Large intestine (tissue), 3 donors: ENCODE data around the gene NTN1. TPM values are rescaled to one million over a fixed set of nuclear protein-coding genes. Genes with fewer than 3 reads are reported as not detected.
A peak's percentile ranks its signal among the peaks of the same experiment; 100 is the strongest.

Source experiments
- DNase-seq, 2 donors: peaks; one replicate each; pipeline versions ENCODE4 v3.0.0 to v3.0.0-alpha.2; 2013
- H3K27ac ChIP-seq: one replicate; pipeline ENCODE4 v1.5.1; 2013; ENCODE audit warnings: low read length
- H3K27me3 ChIP-seq: 2 replicates; pipeline ENCODE4 v1.6.1; 2013; ENCODE audit warnings: low read length; ENCODE audit not compliant: control insufficient read depth, insufficient read depth
- H3K36me3 ChIP-seq: 2 replicates; pipeline ENCODE4 v1.6.1; 2013; ENCODE audit warnings: low read length; ENCODE audit not compliant: control insufficient read depth, insufficient read depth
- H3K4me1 ChIP-seq: one replicate; pipeline ENCODE4 v1.6.1; 2013; ENCODE audit warnings: low read length; ENCODE audit not compliant: control insufficient read depth, insufficient read depth
- H3K4me3 ChIP-seq: one replicate; pipeline ENCODE4 v1.5.1; 2013; ENCODE audit warnings: low read length
- H3K9me3 ChIP-seq: one replicate; pipeline ENCODE4 v1.6.1; 2013; ENCODE audit warnings: mild to moderate bottlenecking, low read depth, low read length, moderate library complexity; ENCODE audit not compliant: control insufficient read depth
- WGBS: methylation state at CpG from one replicate; pipeline ENCODE4 v1.1.5; 2013; ENCODE audit warnings: low lambda C conversion rate; ENCODE audit not compliant: insufficient coverage; 5-methylcytosine and 5-hydroxymethylcytosine counted together
- polyA plus RNA-seq: library from polyadenylated mRNA; unstranded; fragments of 120-200 nt; gene quantifications from one replicate; pipeline ENCODE4 v1.2.1, GENCODE V29; 2013

The NTN1 gene
- polyA plus RNA-seq, 1 donor = 11.3 TPM

GRCh38 chr17:9004961-9005285, 16.4 kb upstream of the NTN1 start:
- Histone ChIP-seq H3K27ac (no peak overlapping the region), H3K36me3 (no peaks in the 10 kb centered on the region), H3K27me3 (peaks cover 66% of the 10 kb centered on the region), H3K9me3 (peaks cover 7% of the 10 kb centered on the region), H3K4me3 (no peak overlapping the region), H3K4me1 (peaks cover 11% of the 10 kb centered on the region)
- WGBS = 87% methylated on average over 3 of the region's 6 CpGs
- DNase-seq = no peak

- Histone ChIP-seq H3K4me1 (peaks cover 11% of the 10 kb centered on the region), H3K27me3 (peaks cover 69% of the 10 kb centered on the region), H3K4me3 (no peak overlapping the region), H3K36me3 (no peaks in the 10 kb centered on the region), H3K27ac (no peak overlapping the region), H3K9me3 (peaks cover 7% of the 10 kb centered on the region)
- no peak for DNase-seq
- WGBS = no CpG with 5 or more reads among the region's 7 CpGs
Measured at GRCh38 chr17:9006175-9006767, 15.0 kb upstream of the NTN1 start.

DNA sequence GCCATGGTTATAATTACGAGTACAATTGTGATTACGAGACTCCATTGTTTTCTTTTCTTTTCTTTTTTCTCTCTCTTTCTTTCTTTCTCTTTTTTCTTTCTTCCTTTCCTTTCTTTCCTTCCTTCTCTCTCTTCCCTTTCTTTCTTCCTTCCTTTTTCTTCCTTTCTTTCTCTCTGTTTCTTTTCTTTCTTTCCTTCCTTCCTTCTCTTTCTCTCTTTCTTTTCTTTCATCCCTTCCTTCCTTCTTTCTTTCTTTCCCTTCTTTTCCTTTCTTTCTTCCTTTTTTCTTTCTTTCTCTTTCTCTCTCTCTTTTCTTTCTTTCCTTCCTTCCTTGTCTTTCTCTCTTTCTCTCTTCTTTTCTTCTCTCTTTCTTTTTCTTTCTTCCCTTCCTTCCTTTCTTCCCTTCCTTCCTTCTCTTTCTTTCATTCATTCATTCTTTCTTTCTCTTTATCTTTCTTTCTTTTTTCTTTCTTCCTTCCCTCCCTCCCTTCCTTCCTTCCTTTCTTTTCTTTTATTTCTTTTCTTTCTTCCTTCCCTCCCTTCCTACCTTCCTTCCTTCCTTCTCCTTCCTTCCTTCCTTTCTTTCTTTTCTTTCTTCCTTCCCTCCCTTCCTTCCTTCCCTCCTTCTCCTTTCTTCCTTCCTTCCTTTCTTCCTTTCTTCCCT, 14.1 kb upstream of the NTN1 start:
- peaks cover 7% of the 10 kb centered on the region for H3K9me3 ChIP-seq
- H3K36me3 ChIP-seq = no peaks in the 10 kb centered on the region
- peaks cover 62% of the 10 kb centered on the region for H3K27me3 ChIP-seq
- 100% methylated on average over 2 of the region's 2 CpGs for WGBS
- peaks cover 10% of the 10 kb centered on the region for H3K4me1 ChIP-seq
- H3K4me3 ChIP-seq = no peak overlapping the region
- no peak overlapping the region for H3K27ac ChIP-seq
- DNase-seq = no peak

- no peak for DNase-seq
- Histone ChIP-seq H3K36me3 (no peaks in the 10 kb centered on the region), H3K27ac (no peak overlapping the region), H3K9me3 (peaks cover 5% of the 10 kb centered on the region), H3K27me3 (peaks cover 48% of the 10 kb centered on the region), H3K4me3 (no peak overlapping the region), H3K4me1 (peaks cover 5% of the 10 kb centered on the region)
- WGBS = no CpG with 5 or more reads among the region's 4 CpGs
Measured at GRCh38 chr17:9009096-9009495, 12.2 kb upstream of the NTN1 start.

DNA sequence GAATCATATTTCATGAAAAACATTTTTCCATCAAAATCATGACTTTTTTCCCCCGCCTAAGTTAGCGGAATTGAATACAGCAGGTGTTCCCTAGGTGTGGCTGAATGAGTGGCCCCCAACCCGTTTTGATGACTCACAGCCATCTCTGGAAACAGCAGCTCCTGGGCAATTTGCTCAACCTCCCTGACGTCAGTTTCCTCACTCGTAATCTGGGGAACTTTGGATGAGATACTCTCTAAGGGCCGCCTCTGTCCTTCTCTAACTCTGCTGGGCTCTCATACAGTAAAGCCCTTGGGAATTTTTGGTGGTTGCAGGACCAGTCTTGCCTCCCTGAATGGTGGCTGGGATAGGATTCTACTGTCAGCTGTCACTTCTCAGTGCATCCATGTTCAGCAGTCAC, 11.6 kb upstream of the NTN1 start:
- Histone ChIP-seq H3K36me3 (no peaks in the 10 kb centered on the region), H3K9me3 (no peaks in the 10 kb centered on the region), H3K27ac (no peak overlapping the region), H3K4me1 (no peaks in the 10 kb centered on the region), H3K27me3 (peaks cover 42% of the 10 kb centered on the region), H3K4me3 (no peak overlapping the region)
- WGBS = no CpG with 5 or more reads among the region's 6 CpGs
- no peak for DNase-seq

GRCh38 chr17:9011001-9011400, 10.3 kb upstream of the NTN1 start:
- Histone ChIP-seq H3K4me1 (no peaks in the 10 kb centered on the region), H3K36me3 (no peaks in the 10 kb centered on the region), H3K27me3 (peaks cover 29% of the 10 kb centered on the region), H3K4me3 (no peak overlapping the region), H3K9me3 (no peaks in the 10 kb centered on the region), H3K27ac (no peak overlapping the region)
- no peak for DNase-seq
- WGBS = no CpG with 5 or more reads among the region's 7 CpGs

DNA sequence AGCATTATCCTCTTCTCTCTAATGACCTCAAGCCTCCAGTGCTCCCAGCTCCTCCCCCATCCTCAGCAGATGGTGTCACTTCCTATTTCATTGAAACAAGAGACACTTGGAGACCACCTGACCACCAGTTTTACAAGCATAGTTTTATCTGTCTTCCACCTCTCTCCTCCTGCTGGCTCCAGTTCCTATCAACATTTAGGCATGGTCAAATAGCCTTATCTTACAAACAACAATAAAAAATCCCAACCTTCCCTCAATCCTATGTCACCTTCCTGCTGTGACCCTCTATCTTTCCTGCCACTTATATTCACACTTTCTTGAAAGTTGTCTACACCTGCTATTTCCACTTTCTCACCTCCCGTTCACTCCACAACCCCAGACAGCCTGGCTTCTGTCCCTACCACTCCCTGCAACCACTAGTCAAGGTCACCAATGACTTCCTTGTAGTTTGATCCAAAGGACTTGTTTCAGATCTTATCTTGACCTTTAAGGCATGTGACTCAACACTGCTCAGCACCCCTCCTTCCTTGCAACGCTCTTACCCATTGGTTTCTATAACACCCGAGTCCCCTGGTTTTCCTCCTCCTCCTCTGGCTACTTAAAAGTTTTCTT, 4.3 kb upstream of the NTN1 start:
- WGBS = 11% methylated on average over 1 of the region's 3 CpGs
- peak overlapping the region; percentile 2 for H3K27ac ChIP-seq
- peak; percentile 72 to 86 for DNase-seq

GRCh38 chr17:9018726-9019125, 2.6 kb upstream of the NTN1 start:
- Histone ChIP-seq H3K27me3 (peaks cover 29% of the 10 kb centered on the region), H3K4me1 (peaks cover 23% of the 10 kb centered on the region), H3K9me3 (peaks cover 6% of the 10 kb centered on the region), H3K27ac (no peak overlapping the region), H3K4me3 (no peak overlapping the region), H3K36me3 (no peaks in the 10 kb centered on the region)
- 100% methylated on average over 1 of the region's 4 CpGs for WGBS
- DNase-seq = no peak

More for the DNA sequence above, 4.3 kb upstream of the NTN1 start:
- Histone ChIP-seq H3K27me3 (peaks cover 15% of the 10 kb centered on the region), H3K36me3 (no peaks in the 10 kb centered on the region), H3K4me1 (peaks cover 16% of the 10 kb centered on the region), H3K4me3 (no peak overlapping the region), H3K9me3 (no peaks in the 10 kb centered on the region)

DNA sequence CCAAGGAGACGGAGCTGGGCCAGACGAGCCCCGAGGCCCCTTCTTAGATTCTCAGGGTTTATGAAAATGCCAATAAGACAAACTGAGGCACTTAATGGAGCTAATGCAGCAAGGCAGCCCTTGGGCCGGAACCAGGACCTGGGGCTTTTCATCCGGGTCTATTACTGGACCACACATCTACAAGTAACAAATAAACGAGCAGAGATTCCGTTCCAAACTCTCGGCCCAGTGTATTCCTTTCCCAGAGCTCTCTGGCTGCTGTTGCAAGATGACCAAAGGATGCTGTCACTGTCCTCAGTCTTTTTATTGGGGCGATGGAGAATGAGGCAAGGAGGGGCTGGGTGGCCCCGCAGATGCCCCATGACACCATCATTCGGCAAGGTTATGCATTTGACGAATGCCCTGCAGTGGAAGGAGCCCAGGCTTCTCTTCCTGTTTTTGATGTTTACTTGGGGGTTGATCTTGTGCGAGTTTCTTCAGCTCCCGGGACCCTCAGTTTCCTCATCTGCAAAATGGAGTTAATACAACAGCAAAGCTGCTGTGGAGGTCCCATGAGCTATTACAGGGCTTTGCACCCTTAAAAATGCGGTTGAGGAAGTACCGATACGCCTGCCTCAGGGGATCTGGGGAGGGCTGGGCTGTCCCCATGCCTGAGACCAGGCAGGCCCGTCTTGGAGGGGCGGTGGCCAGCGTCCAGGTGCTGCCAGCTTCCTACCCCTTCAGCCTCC, 1.1 kb upstream of the NTN1 start:
- DNase-seq = peak in 1 of 2 donors; percentile 18
- Histone ChIP-seq H3K4me3 (peak overlapping the region; percentile 44), H3K4me1 (peaks cover 23% of the 10 kb centered on the region), H3K36me3 (no peaks in the 10 kb centered on the region), H3K27me3 (peaks cover 41% of the 10 kb centered on the region), H3K27ac (no peak overlapping the region), H3K9me3 (peaks cover 6% of the 10 kb centered on the region)
- WGBS = no CpG with 5 or more reads among the region's 20 CpGs

DNA sequence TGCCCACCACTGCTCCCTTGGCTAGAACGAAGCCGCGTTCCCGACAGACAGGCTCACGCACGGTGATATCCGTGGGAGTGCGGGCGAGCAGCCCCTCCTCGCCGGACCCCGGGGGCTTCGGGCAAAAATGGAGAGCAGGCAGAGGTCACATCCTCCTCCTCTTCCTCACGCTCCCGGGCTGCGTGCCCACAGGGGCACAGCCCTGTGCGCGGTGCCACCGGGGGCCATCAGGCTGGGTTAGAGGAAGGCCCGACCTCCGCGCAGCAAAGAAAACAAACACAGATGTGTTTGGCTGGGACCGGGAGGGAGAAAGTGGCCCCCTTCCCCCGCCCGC, 519 bp upstream of the NTN1 start:
- peaks cover 41% of the 10 kb centered on the region for H3K27me3 ChIP-seq
- peaks cover 6% of the 10 kb centered on the region for H3K9me3 ChIP-seq
- no peak overlapping the region for H3K27ac ChIP-seq
- no peak for DNase-seq
- WGBS = no CpG with 5 or more reads among the region's 25 CpGs
- H3K4me1 ChIP-seq = peaks cover 23% of the 10 kb centered on the region
- H3K36me3 ChIP-seq = no peaks in the 10 kb centered on the region
- H3K4me3 ChIP-seq = peak overlapping the region; percentile 44
